ENCODE measurements around the gene RRP15. TPM values are rescaled to one million over a fixed set of nuclear protein-coding genes. Genes with fewer than 3 reads are reported as not detected.

RRP15 gene
- total and polyA plus RNA-seq, 2 experiments from 2014 or later: 19.8 to 86.5 TPM

DNA sequence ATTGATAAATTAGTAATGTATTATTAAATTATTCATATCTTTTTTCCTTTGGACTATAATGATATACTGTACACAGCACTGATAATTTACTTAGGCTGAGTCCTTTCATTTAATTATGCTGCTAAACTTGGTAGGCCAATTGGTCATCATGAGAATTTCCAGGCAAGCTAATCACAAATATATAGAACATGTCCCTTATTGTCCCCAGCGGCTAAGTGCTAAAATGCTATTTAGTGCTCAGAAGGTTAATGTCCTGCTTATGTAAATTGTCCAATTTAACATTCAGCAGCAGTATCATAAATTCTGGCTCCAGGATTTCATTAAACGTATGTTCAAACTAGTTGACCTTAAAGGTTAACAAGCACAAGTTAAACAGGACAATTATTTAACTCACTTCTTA lies 30.0 kb upstream of the RRP15 start (continued):
- TF ChIP-seq CREB1 (CRISPR knock-in tag; IDR thresholded peaks at IDR 0.05; ENCODE audit: low read depth): no peak
- TF ChIP-seq EZH2 (IDR thresholded peaks at IDR 0.05; ENCODE audit: low read depth, unreplicated experiment): no peak
- no peak for TF ChIP-seq CTCF (conservative IDR thresholded peaks at IDR 0.05; ENCODE audit: low read depth in 2 of 2)
- TF ChIP-seq, protein P1, sequence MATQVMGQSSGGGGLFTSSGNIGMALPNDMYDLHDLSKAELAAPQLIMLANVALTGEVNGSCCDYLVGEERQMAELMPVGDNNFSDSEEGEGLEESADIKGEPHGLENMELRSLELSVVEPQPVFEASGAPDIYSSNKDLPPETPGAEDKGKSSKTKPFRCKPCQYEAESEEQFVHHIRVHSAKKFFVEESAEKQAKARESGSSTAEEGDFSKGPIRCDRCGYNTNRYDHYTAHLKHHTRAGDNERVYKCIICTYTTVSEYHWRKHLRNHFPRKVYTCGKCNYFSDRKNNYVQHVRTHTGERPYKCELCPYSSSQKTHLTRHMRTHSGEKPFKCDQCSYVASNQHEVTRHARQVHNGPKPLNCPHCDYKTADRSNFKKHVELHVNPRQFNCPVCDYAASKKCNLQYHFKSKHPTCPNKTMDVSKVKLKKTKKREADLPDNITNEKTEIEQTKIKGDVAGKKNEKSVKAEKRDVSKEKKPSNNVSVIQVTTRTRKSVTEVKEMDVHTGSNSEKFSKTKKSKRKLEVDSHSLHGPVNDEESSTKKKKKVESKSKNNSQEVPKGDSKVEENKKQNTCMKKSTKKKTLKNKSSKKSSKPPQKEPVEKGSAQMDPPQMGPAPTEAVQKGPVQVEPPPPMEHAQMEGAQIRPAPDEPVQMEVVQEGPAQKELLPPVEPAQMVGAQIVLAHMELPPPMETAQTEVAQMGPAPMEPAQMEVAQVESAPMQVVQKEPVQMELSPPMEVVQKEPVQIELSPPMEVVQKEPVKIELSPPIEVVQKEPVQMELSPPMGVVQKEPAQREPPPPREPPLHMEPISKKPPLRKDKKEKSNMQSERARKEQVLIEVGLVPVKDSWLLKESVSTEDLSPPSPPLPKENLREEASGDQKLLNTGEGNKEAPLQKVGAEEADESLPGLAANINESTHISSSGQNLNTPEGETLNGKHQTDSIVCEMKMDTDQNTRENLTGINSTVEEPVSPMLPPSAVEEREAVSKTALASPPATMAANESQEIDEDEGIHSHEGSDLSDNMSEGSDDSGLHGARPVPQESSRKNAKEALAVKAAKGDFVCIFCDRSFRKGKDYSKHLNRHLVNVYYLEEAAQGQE (IDR thresholded peaks at IDR 0.05; ENCODE audit: unreplicated experiment): no peak
- TF ChIP-seq ZNF114 (CRISPR knock-in tag; IDR thresholded peaks at IDR 0.05): no peak
- no peak for TF ChIP-seq JUNB (IDR thresholded peaks at IDR 0.05; ENCODE audit: unreplicated experiment)
- no peak for TF ChIP-seq EZH2phosphoT487 (IDR thresholded peaks at IDR 0.05; ENCODE audit: unreplicated experiment)

DNA sequence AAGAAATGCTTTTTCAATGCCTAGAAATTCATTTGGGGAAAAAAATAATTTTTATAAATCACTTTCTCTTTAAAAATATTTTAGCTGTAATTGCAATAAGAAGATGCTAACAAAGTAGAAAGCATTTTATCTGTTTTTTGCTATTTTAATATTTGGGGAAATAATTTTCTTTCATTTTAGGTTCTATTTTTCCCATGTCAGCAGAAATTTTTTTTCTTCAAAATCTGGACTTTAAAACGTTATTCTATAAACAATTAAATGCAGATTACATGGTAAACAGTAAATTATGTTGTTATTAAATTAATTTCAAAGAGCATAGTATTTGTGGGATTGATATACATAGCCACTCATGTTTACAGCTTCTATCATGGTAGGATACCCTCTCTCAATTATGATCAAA lies 27.7 kb upstream of the RRP15 start:
- Histone ChIP-seq H3K27me3 (ENCODE audit: insufficient read depth) (no peaks in the 10 kb centered on the region), H2AFZ (no peak overlapping the region), H3K4me1 (ENCODE audit: insufficient read depth) (peaks cover 16% of the 10 kb centered on the region), H3K9me2 (ENCODE audit: insufficient read depth) (no peaks in the 10 kb centered on the region), H3K79me2 (replicated peaks; ENCODE audit: insufficient read depth) (no peaks in the 10 kb centered on the region), H3K4me3 (no peak overlapping the region), H3K4me2 (no peak overlapping the region), H3F3A (replicated peaks; ENCODE audit: low read depth) (no peaks in the 10 kb centered on the region), H3K36me3 (ENCODE audit: insufficient read depth) (no peaks in the 10 kb centered on the region), H4K20me1 (replicated peaks; ENCODE audit: insufficient read depth) (no peaks in the 10 kb centered on the region), H3K27ac (ENCODE audit: low read depth) (no peak overlapping the region)
- ATAC-seq (no peak), DNase-seq (ENCODE audit: low spot score) (no peak)
- TF ChIP-seq ZNF462 (CRISPR knock-in tag; IDR thresholded peaks at IDR 0.05) (no peak), EZH2 (IDR thresholded peaks at IDR 0.05; ENCODE audit: low read depth, unreplicated experiment) (no peak), POLR2AphosphoS5 (IDR thresholded peaks at IDR 0.05; ENCODE audit: low read depth) (no peak)
- Mint-ChIP-seq H3K27me3 (ENCODE audit: insufficient read depth, low read depth, poor library complexity) (no peaks in the 10 kb centered on the region), H3K4me1 (peaks cover 16% of the 10 kb centered on the region), H3K36me3 (ENCODE audit: low read depth) (no peaks in the 10 kb centered on the region), H3K4me3 (no peak overlapping the region), H3K9me3 (no peaks in the 10 kb centered on the region), H3K27ac (no peak overlapping the region)
